ENCODE measurements around the gene TMEM198.

Gene TMEM198

GRCh38 chr2:219569635-219570034 is 25.8 kb downstream of the TMEM198 start:
- Histone ChIP-seq H3K9me3 (ENCODE audit: low read depth, low read length) (no peaks in the 10 kb centered on the region), H3K27ac (no peak overlapping the region), H3K36me3 (ENCODE audit: insufficient read depth, low read length) (no peaks in the 10 kb centered on the region), H3K9ac (ENCODE audit: insufficient read length) (no peak overlapping the region), H3K4me3 (0 out of 2 replicates have a peak overlapping the region, but pooled peaks have one; percentile 80)
- DNase-seq (ENCODE audit: low read depth, low spot score), result no peak
- TF ChIP-seq FOXP2 (optimal IDR thresholded peaks at IDR 0.05; ENCODE audit: control extremely low read depth, extremely low read length, insufficient read depth), result no peak

DNA sequence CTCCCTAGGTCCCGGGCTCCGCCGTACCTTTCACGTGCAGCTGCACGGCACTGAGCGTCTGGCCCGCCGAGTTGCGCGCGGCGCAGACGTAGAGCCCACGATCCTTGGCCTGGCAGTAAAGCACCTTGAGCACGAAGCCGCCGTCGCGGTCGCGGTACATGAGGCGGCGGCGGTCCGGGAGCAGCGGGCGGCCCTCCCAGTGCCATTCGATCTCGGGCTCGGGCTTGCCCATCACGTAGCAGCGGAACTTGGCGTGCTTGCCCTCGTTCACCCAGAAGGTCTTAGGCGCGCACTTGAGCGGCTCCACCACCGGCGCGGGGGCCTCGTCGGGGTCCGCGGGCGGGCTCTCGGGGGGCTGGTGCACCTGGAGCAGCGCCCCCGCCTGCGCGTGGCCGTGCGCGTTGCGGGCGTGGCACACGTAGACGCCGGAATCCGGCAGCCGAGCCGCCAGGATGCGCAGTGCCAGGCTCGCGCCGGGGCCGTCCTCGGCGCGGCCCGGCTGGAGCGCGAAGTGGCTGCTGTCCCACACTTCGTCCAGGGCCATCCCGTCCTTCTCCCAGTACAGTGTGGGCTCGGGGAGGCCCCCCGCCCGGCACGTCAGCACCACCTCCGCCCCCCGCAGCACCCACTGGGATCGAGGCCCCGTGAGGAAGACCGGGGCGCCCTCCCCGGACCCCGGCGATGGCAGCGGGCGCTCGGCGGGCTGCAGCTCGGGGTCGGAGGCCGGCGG is 26.5 kb downstream of the TMEM198 start:
- no peak for TF ChIP-seq FOXP2 (optimal IDR thresholded peaks at IDR 0.05; ENCODE audit: control extremely low read depth, extremely low read length, insufficient read depth)
- no peak for TF ChIP-seq POLR2AphosphoS5 (IDR thresholded peaks at IDR 0.05; ENCODE audit: borderline replicate concordance, low read depth, low read length)
- no peak for TF ChIP-seq EZH2 (IDR thresholded peaks at IDR 0.05)
- Histone ChIP-seq H3K9ac (ENCODE audit: insufficient read length) (peak overlapping the region; percentile 81), H3K4me3 (peak overlapping the region; percentile 80), H3K27ac (no peak overlapping the region), H3K9me3 (ENCODE audit: low read depth, low read length) (no peaks in the 10 kb centered on the region), H3K36me3 (ENCODE audit: insufficient read depth, low read length) (no peaks in the 10 kb centered on the region)
- no peak for DNase-seq (ENCODE audit: low read depth, low spot score)

DNA sequence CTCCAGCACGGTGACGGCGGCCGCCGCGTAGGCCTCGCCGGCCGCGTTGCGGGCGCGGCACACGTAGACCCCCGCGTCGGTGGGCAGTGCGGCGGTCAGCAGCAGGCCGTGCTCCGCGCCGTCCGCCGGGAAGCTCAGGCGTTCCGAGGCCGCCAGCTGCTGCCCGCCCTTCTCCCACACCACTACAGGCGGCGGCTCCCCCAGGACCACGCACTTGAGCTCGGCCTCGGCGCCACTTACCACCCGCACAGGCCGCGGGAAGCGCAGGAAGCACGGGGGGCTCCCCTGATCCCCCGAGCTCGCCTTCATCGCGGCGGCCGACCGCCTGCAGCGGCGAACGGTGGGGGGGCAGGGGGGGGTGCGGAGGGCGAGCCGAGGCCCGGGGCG is 27.1 kb downstream of the TMEM198 start:
- H3K36me3 ChIP-seq (ENCODE audit: insufficient read depth, low read length), result no peaks in the 10 kb centered on the region
- TF ChIP-seq POLR2AphosphoS5 (IDR thresholded peaks at IDR 0.05; ENCODE audit: borderline replicate concordance, low read depth, low read length) (no peak), FOXP2 (optimal IDR thresholded peaks at IDR 0.05; ENCODE audit: control extremely low read depth, extremely low read length, insufficient read depth) (no peak), EZH2 (IDR thresholded peaks at IDR 0.05) (no peak)
- H3K9me3 ChIP-seq (ENCODE audit: low read depth, low read length), result no peaks in the 10 kb centered on the region
- peak overlapping the region; percentile 80 for H3K4me3 ChIP-seq
- no peak for DNase-seq (ENCODE audit: low read depth, low spot score)
- H3K9ac ChIP-seq (ENCODE audit: insufficient read length), result peak overlapping the region; percentile 81
- no peak overlapping the region for H3K27ac ChIP-seq

DNA sequence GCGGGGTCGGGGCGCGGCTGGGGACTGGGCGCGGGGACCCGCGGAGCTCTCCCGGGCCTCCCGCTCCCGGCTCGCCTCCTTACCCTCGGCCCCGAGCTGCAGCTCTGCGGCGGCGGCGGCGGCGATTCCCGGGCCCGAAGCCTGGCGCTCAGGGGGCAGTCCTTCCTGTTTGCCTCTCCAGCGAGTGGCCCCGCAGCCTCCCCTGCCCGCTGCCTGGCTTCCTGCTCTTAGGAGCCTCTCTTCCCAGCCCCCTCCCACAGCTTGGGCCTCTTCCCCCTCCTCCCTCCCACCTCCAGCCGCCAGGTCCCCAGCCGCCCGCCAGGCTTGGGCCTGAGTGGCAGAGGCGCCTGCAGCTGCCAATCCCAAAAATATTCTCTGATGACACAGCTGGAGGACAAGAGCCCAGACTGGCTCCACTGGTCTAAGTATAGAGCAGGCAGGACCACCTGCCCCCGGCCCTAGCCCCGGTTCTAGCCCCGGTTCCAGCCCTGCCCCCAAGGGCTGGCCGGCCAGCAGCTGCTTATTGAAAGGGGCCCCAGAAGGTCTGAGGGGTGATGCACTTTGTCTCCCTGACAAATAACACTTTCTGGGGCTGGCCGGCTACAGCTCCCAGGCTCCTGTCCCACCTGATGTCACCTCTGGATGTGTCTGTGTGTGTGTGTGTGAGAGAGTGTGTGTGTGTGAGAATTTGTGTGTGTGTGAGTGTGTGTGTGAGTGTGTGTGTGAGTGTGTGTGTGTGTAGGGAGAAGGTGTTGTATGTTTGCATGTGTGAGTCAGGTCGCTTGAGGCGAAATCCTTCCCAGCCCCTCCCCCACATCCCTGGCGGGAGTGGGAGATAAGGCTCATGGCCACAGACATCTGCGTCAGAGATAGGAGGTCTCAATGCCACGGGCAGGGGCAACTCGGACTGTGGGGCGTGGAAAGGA is 27.7 kb downstream of the TMEM198 start, which contains the start of gene OBSL1:
Gene OBSL1, minus strand, starts transcription at position 229 of the 926 bp plus-strand sequence. CDS start 307 bp downstream, outside the sequence.
- Histone ChIP-seq H3K4me3 (peak within 1 kb of the TSS; percentile 80), H3K27ac (no peak within 1 kb of the TSS), H3K36me3 (ENCODE audit: insufficient read depth, low read length) (no peaks in the 10 kb centered on the region), H3K9me3 (ENCODE audit: low read depth, low read length) (no peaks in the 10 kb centered on the region), H3K9ac (ENCODE audit: insufficient read length) (peak within 1 kb of the TSS; percentile 81)
- no peak for DNase-seq (ENCODE audit: low read depth, low spot score)
- TF ChIP-seq POLR2AphosphoS5 (IDR thresholded peaks at IDR 0.05; ENCODE audit: borderline replicate concordance, low read depth, low read length), result no peak; the same call in 1 of the 2 replicates
- no peak for TF ChIP-seq FOXP2 (optimal IDR thresholded peaks at IDR 0.05; ENCODE audit: control extremely low read depth, extremely low read length, insufficient read depth)
- no peak for TF ChIP-seq EZH2 (IDR thresholded peaks at IDR 0.05)

DNA sequence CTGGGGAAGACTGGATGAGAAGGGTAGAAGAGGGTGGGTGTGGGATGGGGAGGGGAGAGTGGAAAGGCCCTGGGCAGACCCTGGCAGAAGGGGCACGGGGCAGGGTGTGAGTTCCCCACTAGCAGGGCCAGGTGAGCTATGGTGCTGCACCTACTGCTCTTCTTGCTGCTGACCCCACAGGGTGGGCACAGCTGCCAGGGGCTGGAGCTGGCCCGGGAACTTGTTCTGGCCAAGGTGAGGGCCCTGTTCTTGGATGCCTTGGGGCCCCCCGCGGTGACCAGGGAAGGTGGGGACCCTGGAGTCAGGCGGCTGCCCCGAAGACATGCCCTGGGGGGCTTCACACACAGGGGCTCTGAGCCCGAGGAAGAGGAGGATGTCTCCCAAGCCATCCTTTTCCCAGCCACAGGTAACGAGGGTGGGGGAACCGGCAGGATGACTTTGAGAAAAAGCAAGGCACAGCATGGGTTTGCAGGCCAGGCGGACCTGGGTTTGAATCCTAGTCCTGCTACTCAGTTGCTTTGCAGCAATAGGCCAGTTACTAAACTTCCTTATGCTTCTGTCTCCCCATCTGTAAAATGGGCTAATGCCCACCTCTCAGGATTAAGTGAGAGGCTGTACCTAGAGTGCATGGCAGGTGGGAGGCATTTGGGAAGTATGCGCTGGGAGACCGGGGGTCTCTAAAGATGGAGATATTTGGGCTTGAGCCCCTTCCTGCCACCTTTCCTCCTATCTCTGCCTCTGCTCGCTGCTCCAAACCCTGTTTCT is 28.6 kb downstream of the TMEM198 start, which contains the start of gene INHA:
Gene INHA, plus strand, starts transcription at position 74 of the 765 bp plus-strand sequence. Its CDS starts 65 bp downstream, at position 139.
- H3K27ac ChIP-seq, result no peak within 1 kb of the TSS
- TF ChIP-seq POLR2AphosphoS5 (IDR thresholded peaks at IDR 0.05; ENCODE audit: borderline replicate concordance, low read depth, low read length) (no peak), FOXP2 (optimal IDR thresholded peaks at IDR 0.05; ENCODE audit: control extremely low read depth, extremely low read length, insufficient read depth) (no peak), EZH2 (IDR thresholded peaks at IDR 0.05) (no peak)
- no peaks in the 10 kb centered on the region for H3K36me3 ChIP-seq (ENCODE audit: insufficient read depth, low read length)
- peak within 1 kb of the TSS; percentile 80 for H3K4me3 ChIP-seq
- peak within 1 kb of the TSS; percentile 81 for H3K9ac ChIP-seq (ENCODE audit: insufficient read length)
- no peak for DNase-seq (ENCODE audit: low read depth, low spot score)
- no peaks in the 10 kb centered on the region for H3K9me3 ChIP-seq (ENCODE audit: low read depth, low read length)

DNA sequence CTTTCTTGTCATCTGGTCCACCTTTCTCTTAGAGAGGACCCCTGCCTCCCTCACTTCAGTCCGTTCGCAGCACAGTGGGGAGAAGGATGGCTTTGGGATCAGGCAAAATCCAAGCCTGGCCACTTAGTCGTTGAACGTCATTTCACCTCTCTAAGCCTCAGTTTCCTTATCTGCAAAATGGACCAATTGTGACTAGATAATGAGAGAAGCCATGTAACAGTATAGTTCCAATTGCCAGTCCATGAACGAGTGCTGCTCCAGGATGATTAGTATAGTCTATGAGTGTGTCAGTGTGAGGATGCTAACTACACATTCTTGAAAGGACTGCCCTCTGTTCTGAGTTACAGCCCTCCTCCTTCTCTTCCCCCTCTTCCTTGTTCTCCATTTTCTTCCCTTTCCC is 29.3 kb downstream of the TMEM198 start:
- DNase-seq (ENCODE audit: low read depth, low spot score), result no peak
- H3K36me3 ChIP-seq (ENCODE audit: insufficient read depth, low read length), result no peaks in the 10 kb centered on the region
- H3K9me3 ChIP-seq (ENCODE audit: low read depth, low read length), result no peaks in the 10 kb centered on the region
- no peak overlapping the region for H3K27ac ChIP-seq
- no peak overlapping the region for H3K4me3 ChIP-seq
- no peak for TF ChIP-seq POLR2AphosphoS5 (IDR thresholded peaks at IDR 0.05; ENCODE audit: borderline replicate concordance, low read depth, low read length)
- no peak for TF ChIP-seq EZH2 (IDR thresholded peaks at IDR 0.05)
- no peak for TF ChIP-seq FOXP2 (optimal IDR thresholded peaks at IDR 0.05; ENCODE audit: control extremely low read depth, extremely low read length, insufficient read depth)
- H3K9ac ChIP-seq (ENCODE audit: insufficient read length), result no peak overlapping the region

GRCh38 chr2:219574484-219575311 is 30.9 kb downstream of the TMEM198 start:
- TF ChIP-seq EZH2 (IDR thresholded peaks at IDR 0.05) (no peak), POLR2AphosphoS5 (IDR thresholded peaks at IDR 0.05; ENCODE audit: borderline replicate concordance, low read depth, low read length) (no peak), FOXP2 (optimal IDR thresholded peaks at IDR 0.05; ENCODE audit: control extremely low read depth, extremely low read length, insufficient read depth) (no peak)
- Histone ChIP-seq H3K27ac (no peak overlapping the region), H3K4me3 (no peak overlapping the region), H3K9ac (ENCODE audit: insufficient read length) (no peak overlapping the region), H3K36me3 (ENCODE audit: insufficient read depth, low read length) (no peaks in the 10 kb centered on the region), H3K9me3 (ENCODE audit: low read depth, low read length) (no peaks in the 10 kb centered on the region)
- DNase-seq (ENCODE audit: low read depth, low spot score), result no peak

Measured in SK-N-MC (cell line).